IMR-90 (cell line): ENCODE measurements around the gene PRKCA. TPM values are rescaled to one million over a fixed set of nuclear protein-coding genes. Genes with fewer than 3 reads are reported as not detected.

Experiments
- ATAC-seq: fragments of 200-7000 bp; cut with Tn5 transposase; 2 replicates; pipeline ENCODE4 v1.9.1; 2020; ENCODE audit warnings: low read depth, mild to moderate bottlenecking, moderate library complexity
- BruUV-seq: library from RNA; stranded (reverse); fragments of 400-500 nt; replicated peaks from 2 replicates; lab custom pipeline; 2021; lab: Mats Ljungman, UMichigan
- CTCF ChIA-PET: fragments of 300-600 bp; formaldehyde crosslinking; extraction: SDS; loops from one replicate; lab custom pipeline; 2021; ENCODE audit warnings: antibody characterized with exemption; lab: Yijun Ruan, JAX
- POLR2A ChIA-PET: fragments of 300-600 bp; sonication (Branson Sonifier 250); formaldehyde crosslinking; loops from one replicate; lab custom pipeline; 2022; ENCODE audit warnings: antibody characterized with exemption; ENCODE audit not compliant: unreplicated experiment; lab: Charles Lee
- DNase-seq: peaks from one replicate; pipeline ENCODE4 v3.0.0; 2013
- H2AFZ ChIP-seq: replicated peaks from 2 replicates; pipeline ENCODE3; 2013; ENCODE audit warnings: low read length, mild to moderate bottlenecking; ENCODE audit not compliant: poor library complexity
- H2AK5ac ChIP-seq: 2 replicates; pipeline ENCODE4 v1.6.1; 2013; ENCODE audit warnings: low read depth, low read length, inconsistent platforms
- H2AK9ac ChIP-seq: replicated peaks from 2 replicates; pipeline ENCODE3; 2013; ENCODE audit warnings: mild to moderate bottlenecking, low read depth, low read length, moderate library complexity; ENCODE audit not compliant: poor library complexity
- H2BK120ac ChIP-seq: 2 replicates; pipeline ENCODE4 v1.6.1; 2013; ENCODE audit warnings: low read depth, low read length, inconsistent platforms
- H2BK15ac ChIP-seq: 3 replicates; pipeline ENCODE4 v1.6.1; 2013; ENCODE audit warnings: low read depth, low read length, inconsistent platforms
- H2BK20ac ChIP-seq: 2 replicates; pipeline ENCODE4 v1.6.1; 2013; ENCODE audit warnings: low read depth, mild to moderate bottlenecking, inconsistent platforms, low read length, moderate library complexity
- H2BK5ac ChIP-seq: 2 replicates; pipeline ENCODE4 v1.6.1; 2013; ENCODE audit warnings: mild to moderate bottlenecking, low read depth, low read length, inconsistent platforms; ENCODE audit not compliant: poor library complexity, severe bottlenecking
- H3K14ac ChIP-seq: replicated peaks from 2 replicates; pipeline ENCODE4 v1.6.1; 2013; ENCODE audit warnings: low read depth, low read length, inconsistent platforms
- H3K18ac ChIP-seq: 2 replicates; pipeline ENCODE4 v1.6.1; 2013; ENCODE audit warnings: low read depth, low read length, control low read depth
- H3K23ac ChIP-seq: 2 replicates; pipeline ENCODE4 v1.6.1; 2013; ENCODE audit warnings: low read depth, low read length, inconsistent platforms
- H3K27ac ChIP-seq: 2 replicates; pipeline ENCODE4 v1.5.1; 2013; ENCODE audit warnings: mild to moderate bottlenecking, control low read depth, low read length; ENCODE audit not compliant: insufficient read depth
- H3K27me3 ChIP-seq: 2 replicates; pipeline ENCODE4 v1.6.1; 2013; ENCODE audit warnings: low read length; ENCODE audit not compliant: control insufficient read depth, insufficient read depth
- H3K36me3 ChIP-seq: 2 replicates; pipeline ENCODE4 v1.6.1; 2013; ENCODE audit warnings: low read length, mixed read lengths; ENCODE audit not compliant: control insufficient read depth, insufficient read depth
- H3K4ac ChIP-seq: 2 replicates; pipeline ENCODE4 v1.6.1; 2013; ENCODE audit warnings: low read depth, low read length, inconsistent platforms
- H3K4me1 ChIP-seq: 2 replicates; pipeline ENCODE4 v1.6.1; 2013; ENCODE audit warnings: low read length, mixed read lengths; ENCODE audit not compliant: control insufficient read depth, insufficient read depth
- H3K4me2 ChIP-seq: 2 replicates; pipeline ENCODE4 v1.6.1; 2013; ENCODE audit warnings: low read depth, mild to moderate bottlenecking, control low read depth, low read length, moderate library complexity
- H3K4me3 ChIP-seq: 2 replicates; pipeline ENCODE4 v1.5.1; 2013; ENCODE audit warnings: low read depth, mild to moderate bottlenecking, control low read depth, low read length, moderate library complexity; ENCODE audit not compliant: insufficient read depth
- H3K56ac ChIP-seq: 2 replicates; pipeline ENCODE4 v1.6.1; 2013; ENCODE audit warnings: low read length, inconsistent platforms; ENCODE audit not compliant: insufficient read depth; ENCODE audit errors: extremely low read depth
- H3K79me1 ChIP-seq, 2 experiments: 2 replicates each; pipeline ENCODE4 v1.6.1; 2013; ENCODE audit warnings: low read length in 2 of 2, inconsistent platforms in 1 of 2, low read depth in 1 of 2
- H3K9ac ChIP-seq: 2 replicates; pipeline ENCODE4 v1.6.1; 2013; ENCODE audit warnings: low read depth, low read length, control low read depth
- H3K9me1 ChIP-seq: 2 replicates; pipeline ENCODE4 v1.6.1; 2013; ENCODE audit warnings: low read length, inconsistent platforms; ENCODE audit not compliant: insufficient read depth
- H3K9me3 ChIP-seq: 2 replicates; pipeline ENCODE4 v1.6.1; 2013; ENCODE audit warnings: low read length; ENCODE audit not compliant: control insufficient read depth, insufficient read depth
- H4K20me1 ChIP-seq: 2 replicates; pipeline ENCODE4 v1.6.1; 2013; ENCODE audit warnings: low read length, inconsistent platforms; ENCODE audit not compliant: insufficient read depth
- H4K5ac ChIP-seq: 2 replicates; pipeline ENCODE4 v1.6.1; 2013; ENCODE audit warnings: mild to moderate bottlenecking, low read depth, low read length, control low read depth
- H4K8ac ChIP-seq, 2 experiments: 2 replicates each; pipeline ENCODE4 v1.6.1; 2013; ENCODE audit warnings: low read depth in 2 of 2, low read length in 2 of 2, control low read depth in 1 of 2, inconsistent platforms in 1 of 2
- H4K91ac ChIP-seq: 2 replicates; pipeline ENCODE4 v1.6.1; 2013; ENCODE audit warnings: low read depth, low read length, inconsistent platforms; ENCODE audit not compliant: insufficient read depth
- BHLHE40 ChIP-seq: fragments of 150-350 bp; IDR thresholded peaks from 2 replicates; pipeline ENCODE4 v1.6.1; 2016; ENCODE audit warnings: mild to moderate bottlenecking, low read depth, low read length
- CEBPB ChIP-seq: IDR thresholded peaks from 2 replicates; pipeline ENCODE4 v1.6.1; 2012; ENCODE audit warnings: low read depth, low read length, improper control_type of control experiment
- CTCF ChIP-seq: conservative IDR thresholded peaks from 2 replicates; pipeline ENCODE4 v1.5.1; 2012; ENCODE audit warnings: mild to moderate bottlenecking, low read depth, low read length, improper control_type of control experiment
- MAFK ChIP-seq: IDR thresholded peaks from 2 replicates; pipeline ENCODE4 v1.6.1; 2012; ENCODE audit warnings: low read depth, low read length, improper control_type of control experiment
- NFE2L2 ChIP-seq: fragments of 150-350 bp; IDR thresholded peaks from 2 replicates; pipeline ENCODE4 v1.6.1; 2016; ENCODE audit warnings: low read depth, mild to moderate bottlenecking, low read length
- RAD21 ChIP-seq: IDR thresholded peaks from 2 replicates; pipeline ENCODE4 v1.6.1; 2012; ENCODE audit warnings: low read length, improper control_type of control experiment
- RCOR1 ChIP-seq: IDR thresholded peaks from 2 replicates; pipeline ENCODE4 v1.6.1; 2012; ENCODE audit warnings: mild to moderate bottlenecking, low read length, improper control_type of control experiment; ENCODE audit not compliant: insufficient replicate concordance
- RFX5 ChIP-seq: IDR thresholded peaks from 2 replicates; pipeline ENCODE4 v1.8.0; 2012; ENCODE audit warnings: low read depth, mild to moderate bottlenecking, low read length, moderate library complexity
- SMC3 ChIP-seq: fragments of 150-350 bp; IDR thresholded peaks from 2 replicates; pipeline ENCODE4 v1.6.1; 2016; ENCODE audit warnings: low read depth, mild to moderate bottlenecking, antibody characterized with exemption, low read length, moderate library complexity
- WGBS, 2 experiments: methylation state at CpG; one replicate each; pipeline versions ENCODE4 v1.1.5 to v1.1.7; 2013; ENCODE audit warnings: missing lambda C conversion rate in 2 of 2; ENCODE audit not compliant: insufficient read length in 1 of 2; ENCODE audit errors: extremely low coverage in 2 of 2; 5-methylcytosine and 5-hydroxymethylcytosine counted together
- dilution Hi-C: fragments of 300-500 bp; cut with HindIII; formaldehyde crosslinking; loops from one replicate; pipeline ENCODE4 v1.14.3; 2018; ENCODE audit warnings: low sequenced_read_pairs; ENCODE audit not compliant: unreplicated experiment
- in situ Hi-C: fragments of 300-500 bp; cut with MboI; formaldehyde crosslinking; loops from 3 replicates; pipeline ENCODE4 v1.14.3; 2019; ENCODE audit warnings: low sequenced_read_pairs, inconsistent platforms, mixed read lengths
- intact Hi-C: fragments of 100-400 bp; cut with micrococcal nuclease; formaldehyde crosslinking; loops from 2 replicates; pipeline ENCODE4 v1.10.0; 2022
- polyA plus RNA-seq, 3 experiments: library from polyadenylated mRNA; depleted of rRNA; stranded (reverse); fragments of >200 nt; gene quantifications; 2 replicates each; pipeline ENCODE4 v1.2.3, GENCODE V29; 2012; ENCODE audit warnings: low replicate concordance in 1 of 3
- total RNA-seq: library from RNA; depleted of rRNA; stranded (reverse); fragments of >200 nt; gene quantifications from 2 replicates; pipeline ENCODE4 v1.2.3, GENCODE V29; 2012

Gene PRKCA
- total and polyA plus RNA-seq, 2 of the 4 experiments (the other 2 are of a cell fraction), result 31.0 to 46.0 TPM

DNA sequence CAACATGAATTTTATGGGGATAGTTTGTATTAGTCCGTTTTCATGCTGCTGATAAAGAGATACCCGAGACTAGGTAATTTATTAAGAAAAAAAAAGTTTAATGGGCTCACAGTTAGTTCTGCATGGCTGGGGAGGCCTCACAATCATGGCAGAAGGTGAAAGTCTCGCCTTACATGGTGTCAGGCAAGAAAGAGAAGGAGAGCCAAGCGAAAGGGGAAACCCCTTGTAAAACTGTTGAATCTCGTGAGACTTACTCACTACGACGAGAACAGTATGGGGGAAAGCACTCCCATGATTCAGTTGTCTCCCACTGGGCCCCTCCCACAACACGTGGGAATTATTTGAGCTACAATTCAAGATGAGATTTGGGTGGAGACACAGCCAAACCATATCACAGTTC is 181.5 kb downstream of the PRKCA start:
- no peak overlapping the region for H4K8ac ChIP-seq
- H3K14ac ChIP-seq, result no peak overlapping the region
- no peaks in the 10 kb centered on the region for H3K36me3 ChIP-seq
- ATAC-seq, result no peak
- TF ChIP-seq SMC3 (no peak), RCOR1 (no peak), RAD21 (no peak), CEBPB (no peak), RFX5 (no peak), BHLHE40 (no peak), MAFK (no peak), NFE2L2 (no peak), CTCF (no peak)
- H2AFZ ChIP-seq, result no peak overlapping the region
- no peaks in the 10 kb centered on the region for H3K9me3 ChIP-seq
- no peak overlapping the region for H2AK9ac ChIP-seq
- H3K27ac ChIP-seq, result no peak overlapping the region
- ChIA-PET POLR2A (no interaction called here), CTCF (no interaction called here)
- in situ Hi-C loops (no loop called here), intact Hi-C loops (no loop called here), dilution Hi-C loops (no loop called here)
- H2BK15ac ChIP-seq, result no peak overlapping the region
- no peak overlapping the region for H2BK120ac ChIP-seq
- no peak overlapping the region for H3K18ac ChIP-seq
- no peak overlapping the region for H2BK5ac ChIP-seq
- H3K4me1 ChIP-seq, result no peaks in the 10 kb centered on the region
- no peak overlapping the region for H2AK5ac ChIP-seq
- WGBS, 2 experiments, result 100% methylated on average over 3 of the region's 8 CpGs; no CpG with 5 or more reads in 1 of the 2 experiments
- H3K27me3 ChIP-seq, result no peaks in the 10 kb centered on the region
- peaks cover 3% of the 10 kb centered on the region; the same call in 1 of the 2 replicates for H4K20me1 ChIP-seq
- H4K91ac ChIP-seq, result no peak overlapping the region
- no peak overlapping the region for H3K56ac ChIP-seq
- no peak overlapping the region for H4K5ac ChIP-seq
- peaks cover 56 to 71% of the 10 kb centered on the region in 2 experiments for H3K79me1 ChIP-seq
- H3K9ac ChIP-seq, result no peak overlapping the region
- no peak for DNase-seq
- no peak overlapping the region for H2BK20ac ChIP-seq
- H3K4ac ChIP-seq, result no peak overlapping the region
- H3K4me3 ChIP-seq, result no peak overlapping the region
- H3K4me2 ChIP-seq, result no peak overlapping the region
- no peak overlapping the region for H3K23ac ChIP-seq
- peaks cover 12% of the 10 kb centered on the region for H3K9me1 ChIP-seq
- BruUV-seq, result no TSS peak
